ENCODE measurements around the gene CCP110. TPM values are rescaled to one million over a fixed set of nuclear protein-coding genes. Genes with fewer than 3 reads are reported as not detected.

The CCP110 gene
- total and polyA plus RNA-seq, 7 experiments from 2014 or later = 9.2 to 33.0 (median 18.1) TPM

DNA sequence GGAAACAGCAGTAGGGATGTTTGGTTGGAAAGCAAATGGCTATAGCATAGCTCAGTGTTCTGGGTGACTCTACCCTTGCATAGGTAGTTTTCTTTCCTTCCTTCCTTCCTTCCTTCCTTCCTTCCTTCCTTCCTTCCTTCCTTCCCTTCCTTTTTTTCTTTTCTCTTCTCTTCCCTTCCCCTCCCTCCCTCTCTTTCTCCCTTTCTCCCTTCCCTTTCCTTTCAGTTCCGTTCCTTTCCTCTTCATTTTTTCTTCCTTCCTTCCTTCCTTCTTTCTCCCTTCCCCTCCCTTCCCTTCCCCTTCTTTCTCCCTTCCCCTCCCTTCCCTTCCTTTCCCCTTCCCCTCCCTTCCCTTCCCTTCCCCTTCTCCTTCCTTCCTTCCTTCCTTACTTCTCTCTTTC is 33.1 kb upstream of the CCP110 start:
- ATAC-seq (no peak), DNase-seq (no peak)
- H3K4me3 ChIP-seq (ENCODE audit: low read length) = no peak overlapping the region
- H3K36me3 ChIP-seq (ENCODE audit: control insufficient read depth in 2 of 3, insufficient read depth in 3 of 3, low read length in 3 of 3) = no peaks in the 10 kb centered on the region
- Mint-ChIP-seq H3K36me3 (peaks cover 0 to 4% (median 1%) of the 10 kb centered on the region in 5 donors), H3K4me3 (no peak overlapping the region), H3K9me3 (no peaks in the 10 kb centered on the region), H3K27me3 (no peaks in the 10 kb centered on the region), H3K27ac (no peak overlapping the region), H3K4me1 (peaks cover 8 to 12% (median 9%) of the 10 kb centered on the region in 7 donors)
- no peak overlapping the region for H3K27ac ChIP-seq (ENCODE audit: low read depth, low read length)
- CTCF ChIA-PET = interaction anchor here (0.8 kb wide), 1 partner anchor 12 kb away, joined by 3 read pairs; no protein-coding TSS in a partner anchor
- no peaks in the 10 kb centered on the region for H3K4me1 ChIP-seq (ENCODE audit: control insufficient read depth in 2 of 2, insufficient read depth in 2 of 2, low read length in 2 of 2)
- intact Hi-C loops (cut with micrococcal nuclease) = no loop called here
- H3K27me3 ChIP-seq (ENCODE audit: control insufficient read depth in 2 of 2, insufficient read depth in 2 of 2, low read length in 2 of 2) = no peaks in the 10 kb centered on the region
- no peaks in the 10 kb centered on the region for H3K9me3 ChIP-seq (ENCODE audit: control insufficient read depth in 2 of 3, low read length in 3 of 3)
- POLR2A ChIA-PET = no interaction called here

DNA sequence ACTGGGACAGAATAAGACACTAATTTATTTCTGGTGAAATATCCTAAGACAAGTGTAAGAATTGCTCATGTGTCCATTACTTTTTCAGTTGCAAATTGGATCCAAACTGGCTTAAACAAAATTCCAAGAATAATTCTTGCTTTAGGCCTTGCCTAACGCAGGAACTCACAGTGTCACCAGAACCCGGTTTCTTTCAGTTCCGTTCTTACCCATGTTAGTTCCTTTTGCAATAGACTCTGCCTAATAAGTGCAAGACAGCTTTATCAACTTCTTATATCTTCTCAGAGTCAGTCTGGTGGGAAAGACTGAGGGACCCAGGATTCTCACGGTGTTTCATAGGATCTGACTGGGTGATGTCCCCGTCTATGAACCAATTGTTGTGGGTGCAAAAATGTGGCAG is 26.6 kb upstream of the CCP110 start:
- Histone ChIP-seq H3K9me3 (ENCODE audit: control insufficient read depth in 2 of 3, low read length in 3 of 3) (no peaks in the 10 kb centered on the region), H3K27me3 (ENCODE audit: control insufficient read depth in 2 of 2, insufficient read depth in 2 of 2, low read length in 2 of 2) (no peaks in the 10 kb centered on the region), H3K36me3 (ENCODE audit: control insufficient read depth in 2 of 3, insufficient read depth in 3 of 3, low read length in 3 of 3) (peaks cover 0 to 20% (median 8%) of the 10 kb centered on the region in 3 experiments), H3K4me1 (ENCODE audit: control insufficient read depth in 2 of 2, insufficient read depth in 2 of 2, low read length in 2 of 2) (no peaks in the 10 kb centered on the region), H3K4me3 (ENCODE audit: low read length) (no peak overlapping the region), H3K27ac (ENCODE audit: low read depth, low read length) (no peak overlapping the region)
- Mint-ChIP-seq H3K4me1 (peaks cover 8 to 12% (median 9%) of the 10 kb centered on the region in 7 donors), H3K27me3 (no peaks in the 10 kb centered on the region), H3K27ac (no peak overlapping the region), H3K9me3 (no peaks in the 10 kb centered on the region), H3K4me3 (no peak overlapping the region), H3K36me3 (peaks cover 0 to 39% (median 12%) of the 10 kb centered on the region in 5 donors)
- intact Hi-C loops (cut with micrococcal nuclease) = no loop called here
- ATAC-seq (no peak), DNase-seq (no peak)
- ChIA-PET POLR2A (no interaction called here), CTCF (no interaction called here)

GRCh38 chr16:19499006-19499405 is 24.7 kb upstream of the CCP110 start:
- Mint-ChIP-seq H3K27ac (no peak overlapping the region), H3K27me3 (no peaks in the 10 kb centered on the region), H3K4me1 (peaks cover 2 to 4% (median 3%) of the 10 kb centered on the region in 7 donors), H3K4me3 (no peak overlapping the region), H3K36me3 (peaks cover under 1 to 53% (median 18%) of the 10 kb centered on the region in 5 donors), H3K9me3 (no peaks in the 10 kb centered on the region)
- H3K4me1 ChIP-seq (ENCODE audit: control insufficient read depth in 2 of 2, insufficient read depth in 2 of 2, low read length in 2 of 2) = no peaks in the 10 kb centered on the region
- peaks cover 3 to 36% (median 8%) of the 10 kb centered on the region in 3 experiments for H3K36me3 ChIP-seq (ENCODE audit: control insufficient read depth in 2 of 3, insufficient read depth in 3 of 3, low read length in 3 of 3)
- ChIA-PET CTCF (no interaction called here), POLR2A (no interaction called here)
- DNase-seq (no peak), ATAC-seq (no peak)
- H3K27me3 ChIP-seq (ENCODE audit: control insufficient read depth in 2 of 2, insufficient read depth in 2 of 2, low read length in 2 of 2) = no peaks in the 10 kb centered on the region
- H3K27ac ChIP-seq (ENCODE audit: low read depth, low read length) = no peak overlapping the region
- H3K9me3 ChIP-seq (ENCODE audit: control insufficient read depth in 2 of 3, low read length in 3 of 3) = no peaks in the 10 kb centered on the region
- intact Hi-C loops (cut with micrococcal nuclease) = no loop called here
- H3K4me3 ChIP-seq (ENCODE audit: low read length) = no peak overlapping the region

GRCh38 chr16:19499481-19499880 is 24.3 kb upstream of the CCP110 start:
- ATAC-seq (no peak), DNase-seq (no peak)
- Mint-ChIP-seq H3K27me3 (no peaks in the 10 kb centered on the region), H3K36me3 (peaks cover 3 to 55% (median 18%) of the 10 kb centered on the region in 5 donors), H3K4me3 (no peak overlapping the region), H3K4me1 (no peaks in the 10 kb centered on the region), H3K27ac (peak overlapping the region in 1 of 9 donors; percentile 16), H3K9me3 (no peaks in the 10 kb centered on the region)
- no peaks in the 10 kb centered on the region for H3K4me1 ChIP-seq (ENCODE audit: control insufficient read depth in 2 of 2, insufficient read depth in 2 of 2, low read length in 2 of 2)
- no peaks in the 10 kb centered on the region for H3K27me3 ChIP-seq (ENCODE audit: control insufficient read depth in 2 of 2, insufficient read depth in 2 of 2, low read length in 2 of 2)
- no peak overlapping the region for H3K4me3 ChIP-seq (ENCODE audit: low read length)
- CTCF ChIA-PET = no interaction called here
- intact Hi-C loops (cut with micrococcal nuclease) = no loop called here
- H3K36me3 ChIP-seq (ENCODE audit: control insufficient read depth in 2 of 3, insufficient read depth in 3 of 3, low read length in 3 of 3) = peaks cover 3 to 40% (median 8%) of the 10 kb centered on the region in 3 experiments
- no peak overlapping the region for H3K27ac ChIP-seq (ENCODE audit: low read depth, low read length)
- POLR2A ChIA-PET = no interaction called here
- H3K9me3 ChIP-seq (ENCODE audit: control insufficient read depth in 2 of 3, low read length in 3 of 3) = no peaks in the 10 kb centered on the region

DNA sequence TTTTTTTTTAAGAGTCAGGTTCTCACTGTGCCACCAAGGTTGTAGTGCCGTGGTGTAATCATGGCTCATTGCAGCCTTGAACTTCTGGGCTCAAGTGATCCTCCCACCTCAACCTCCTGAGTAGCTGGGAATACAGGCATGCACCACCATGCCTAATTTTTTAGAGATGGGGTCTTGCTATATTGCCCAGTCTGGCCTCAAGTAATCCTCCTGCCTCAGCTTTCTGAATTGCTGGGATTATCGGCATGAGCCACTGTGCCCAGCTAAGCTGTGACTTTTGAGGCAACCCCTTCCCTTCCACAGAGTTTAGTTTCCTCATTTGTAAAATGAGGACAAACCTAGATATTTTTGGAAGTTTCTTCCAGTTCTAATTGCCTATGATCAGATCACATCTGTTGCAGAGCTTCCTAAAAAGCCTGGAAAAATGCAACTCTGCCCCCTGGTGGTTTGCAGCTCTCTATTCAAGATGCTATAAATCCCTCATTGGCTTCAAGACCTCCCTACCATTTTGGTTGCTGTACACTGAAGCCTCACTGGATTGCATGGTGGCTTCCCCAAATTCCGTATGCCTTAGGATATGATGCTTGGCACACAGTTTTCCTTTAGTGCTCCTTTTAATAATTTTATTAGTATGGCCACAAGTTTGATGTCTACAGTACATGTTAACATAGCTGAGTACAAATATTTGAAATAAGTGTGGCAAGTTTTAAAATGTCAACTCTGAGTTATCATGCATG is 21.2 kb upstream of the CCP110 start:
- no peaks in the 10 kb centered on the region for H3K4me1 Mint-ChIP-seq
- no peak overlapping the region for H3K27ac Mint-ChIP-seq
- ATAC-seq = peak; percentile 71
- Histone ChIP-seq H3K4me3 (ENCODE audit: low read length) (no peak overlapping the region), H3K36me3 (ENCODE audit: control insufficient read depth in 2 of 3, insufficient read depth in 3 of 3, low read length in 3 of 3) (peaks cover 3 to 58% (median 8%) of the 10 kb centered on the region in 3 experiments), H3K4me1 (ENCODE audit: control insufficient read depth in 2 of 2, insufficient read depth in 2 of 2, low read length in 2 of 2) (no peaks in the 10 kb centered on the region), H3K9me3 (ENCODE audit: control insufficient read depth in 2 of 3, low read length in 3 of 3) (no peaks in the 10 kb centered on the region), H3K27ac (ENCODE audit: low read depth, low read length) (no peak overlapping the region), H3K27me3 (ENCODE audit: control insufficient read depth in 2 of 2, insufficient read depth in 2 of 2, low read length in 2 of 2) (no peaks in the 10 kb centered on the region)
- ChIA-PET POLR2A (no interaction called here), CTCF (interaction anchor here (0.6 to 2.1 kb wide), 12 partner anchors 12 to 434 kb away, joined by 3 to 13 read pairs (median 4); partner anchors contain the start of gene CCP110)
- no peaks in the 10 kb centered on the region for H3K9me3 Mint-ChIP-seq
- intact Hi-C loops (cut with micrococcal nuclease) = loop anchor here in 1 of 2 donors (1.0 to 5.0 kb wide), 3 partner anchors 113 to 1315 kb away; no protein-coding TSS in a partner anchor
- no peaks in the 10 kb centered on the region for H3K27me3 Mint-ChIP-seq
- peaks cover 9 to 69% (median 32%) of the 10 kb centered on the region in 5 donors for H3K36me3 Mint-ChIP-seq
- no peak overlapping the region for H3K4me3 Mint-ChIP-seq
- peak in 8 of 9 donors; percentile 23 to 59 (median 48) for DNase-seq

DNA sequence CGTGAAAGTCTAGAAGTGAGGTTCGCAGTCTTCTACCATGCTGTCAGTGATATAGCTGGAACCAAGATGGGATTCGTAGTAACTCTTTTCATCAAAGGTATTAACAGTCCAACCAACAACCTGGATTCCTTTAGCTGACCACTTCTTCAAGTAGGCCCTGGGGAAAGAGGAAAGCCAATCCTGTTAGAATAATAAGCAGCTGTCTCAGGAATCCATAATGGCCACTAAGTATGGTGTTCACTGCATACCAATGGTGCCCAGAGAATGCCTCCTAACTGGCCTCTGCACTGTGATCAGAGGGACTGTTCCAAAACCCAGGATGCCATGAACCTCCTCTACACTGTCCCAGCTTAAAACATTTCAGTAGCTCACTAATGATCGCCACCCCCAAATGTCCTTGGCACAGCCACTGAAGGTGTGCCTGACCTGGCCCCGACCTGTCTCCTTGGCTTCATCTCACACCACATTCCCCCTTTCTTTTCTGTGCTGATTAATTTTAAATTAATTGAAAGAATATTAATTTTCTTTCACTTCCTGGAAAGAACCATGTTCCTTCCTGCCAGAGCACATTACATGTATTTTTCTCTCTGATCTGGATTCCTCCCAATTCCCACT is 20.2 kb upstream of the CCP110 start:
- ChIA-PET CTCF (interaction anchor here (0.6 to 2.1 kb wide), 8 partner anchors 11 to 1312 kb away, joined by 3 to 13 read pairs (median 4); no protein-coding TSS in a partner anchor), POLR2A (interaction anchor here (1.0 kb wide), 1 partner anchor 11 kb away, joined by 3 read pairs; no protein-coding TSS in a partner anchor)
- H3K27ac Mint-ChIP-seq = peak overlapping the region in 1 of 9 donors; percentile 32
- DNase-seq = no peak
- no peaks in the 10 kb centered on the region for H3K9me3 ChIP-seq (ENCODE audit: control insufficient read depth in 2 of 3, low read length in 3 of 3)
- peaks cover 3 to 62% (median 8%) of the 10 kb centered on the region in 3 experiments for H3K36me3 ChIP-seq (ENCODE audit: control insufficient read depth in 2 of 3, insufficient read depth in 3 of 3, low read length in 3 of 3)
- no peak overlapping the region for H3K4me3 Mint-ChIP-seq
- no peak overlapping the region for H3K4me3 ChIP-seq (ENCODE audit: low read length)
- no peaks in the 10 kb centered on the region for H3K9me3 Mint-ChIP-seq
- H3K36me3 Mint-ChIP-seq = peaks cover 9 to 64% (median 32%) of the 10 kb centered on the region in 5 donors
- H3K27me3 Mint-ChIP-seq = no peaks in the 10 kb centered on the region
- no peaks in the 10 kb centered on the region for H3K27me3 ChIP-seq (ENCODE audit: control insufficient read depth in 2 of 2, insufficient read depth in 2 of 2, low read length in 2 of 2)
- no peaks in the 10 kb centered on the region for H3K4me1 Mint-ChIP-seq
- ATAC-seq = no peak
- H3K27ac ChIP-seq (ENCODE audit: low read depth, low read length) = no peak overlapping the region
- intact Hi-C loops (cut with micrococcal nuclease) = loop anchor here in 1 of 2 donors (5.0 kb wide), 1 partner anchor 1314 kb away; no protein-coding TSS in a partner anchor
- H3K4me1 ChIP-seq (ENCODE audit: control insufficient read depth in 2 of 2, insufficient read depth in 2 of 2, low read length in 2 of 2) = no peaks in the 10 kb centered on the region
